ENCODE measurements around the gene TMEM119.

DNA sequence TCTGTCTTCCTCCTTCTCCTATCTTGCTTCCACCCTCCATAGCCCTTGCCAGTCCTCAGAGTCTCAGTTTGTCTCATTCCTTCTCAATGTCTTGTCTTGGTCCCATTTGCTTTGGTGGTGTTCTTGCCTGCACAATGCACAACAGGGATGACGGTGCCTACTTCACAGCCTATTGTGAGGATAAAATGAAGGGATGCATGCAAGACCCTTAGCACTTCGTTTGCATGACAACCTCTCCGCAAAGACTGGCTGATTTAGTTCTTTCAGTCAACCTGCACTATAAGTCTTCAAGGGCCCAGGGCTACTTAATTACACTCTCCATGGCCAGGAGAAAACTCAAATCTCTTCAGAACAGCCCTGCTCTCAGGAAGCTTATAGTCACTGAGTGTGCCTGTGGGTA is 27.3 kb upstream of the TMEM119 start:
- TF ChIP-seq POLR2AphosphoS5 (IDR thresholded peaks at IDR 0.05) (no peak), POLR2A (IDR thresholded peaks at IDR 0.05) (no peak), EP300 (IDR thresholded peaks at IDR 0.05) (no peak)
- TF ChIP-seq, protein P1, sequence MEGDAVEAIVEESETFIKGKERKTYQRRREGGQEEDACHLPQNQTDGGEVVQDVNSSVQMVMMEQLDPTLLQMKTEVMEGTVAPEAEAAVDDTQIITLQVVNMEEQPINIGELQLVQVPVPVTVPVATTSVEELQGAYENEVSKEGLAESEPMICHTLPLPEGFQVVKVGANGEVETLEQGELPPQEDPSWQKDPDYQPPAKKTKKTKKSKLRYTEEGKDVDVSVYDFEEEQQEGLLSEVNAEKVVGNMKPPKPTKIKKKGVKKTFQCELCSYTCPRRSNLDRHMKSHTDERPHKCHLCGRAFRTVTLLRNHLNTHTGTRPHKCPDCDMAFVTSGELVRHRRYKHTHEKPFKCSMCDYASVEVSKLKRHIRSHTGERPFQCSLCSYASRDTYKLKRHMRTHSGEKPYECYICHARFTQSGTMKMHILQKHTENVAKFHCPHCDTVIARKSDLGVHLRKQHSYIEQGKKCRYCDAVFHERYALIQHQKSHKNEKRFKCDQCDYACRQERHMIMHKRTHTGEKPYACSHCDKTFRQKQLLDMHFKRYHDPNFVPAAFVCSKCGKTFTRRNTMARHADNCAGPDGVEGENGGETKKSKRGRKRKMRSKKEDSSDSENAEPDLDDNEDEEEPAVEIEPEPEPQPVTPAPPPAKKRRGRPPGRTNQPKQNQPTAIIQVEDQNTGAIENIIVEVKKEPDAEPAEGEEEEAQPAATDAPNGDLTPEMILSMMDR (IDR thresholded peaks at IDR 0.05): no peak
